Daoy (cell line): Measurements from ENCODE around the gene KLHL3. TPM values are rescaled to one million over a fixed set of nuclear protein-coding genes. Genes with fewer than 3 reads are reported as not detected.

Experiments used
- DNase-seq: peaks from one replicate; pipeline ENCODE4 v3.0.0-alpha.2; 2015; ENCODE audit warnings: low read depth
- total RNA-seq: library from RNA; depleted of rRNA; stranded (reverse); fragments of >200 nt; shearing (Covaris generic); gene quantifications from 2 replicates; pipeline ENCODE4 v1.2.3, GENCODE V29; 2014

Gene KLHL3
- total RNA-seq, 1 experiment from 2014 or later, result 0.80 TPM

GRCh38 chr5:137635521-137635921, 100.4 kb downstream of the KLHL3 start:
- DNase-seq, result no peak

DNA sequence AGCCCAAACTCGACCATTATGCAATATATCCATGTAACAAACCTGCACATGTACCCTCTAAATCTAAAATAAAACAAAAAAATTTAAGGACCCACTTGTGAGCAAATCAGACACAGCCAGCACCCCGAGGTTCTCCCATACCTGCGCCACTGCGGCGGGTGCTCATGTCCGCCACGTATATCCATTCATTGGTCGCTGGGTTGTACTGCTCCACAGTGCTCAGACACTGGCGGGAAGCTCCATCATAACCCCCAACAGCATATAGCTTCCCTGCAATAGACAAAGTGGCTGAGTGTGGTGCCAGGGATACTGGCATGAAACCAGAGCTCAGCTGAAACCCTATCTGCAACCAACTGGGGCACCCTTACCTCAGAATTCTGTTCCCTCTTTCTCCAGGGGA, 102.0 kb downstream of the KLHL3 start:
- no peak for DNase-seq

- DNase-seq, result no peak
These were observed 103.2 kb downstream of the KLHL3 start for GRCh38 chr5:137632716-137633115.

DNA sequence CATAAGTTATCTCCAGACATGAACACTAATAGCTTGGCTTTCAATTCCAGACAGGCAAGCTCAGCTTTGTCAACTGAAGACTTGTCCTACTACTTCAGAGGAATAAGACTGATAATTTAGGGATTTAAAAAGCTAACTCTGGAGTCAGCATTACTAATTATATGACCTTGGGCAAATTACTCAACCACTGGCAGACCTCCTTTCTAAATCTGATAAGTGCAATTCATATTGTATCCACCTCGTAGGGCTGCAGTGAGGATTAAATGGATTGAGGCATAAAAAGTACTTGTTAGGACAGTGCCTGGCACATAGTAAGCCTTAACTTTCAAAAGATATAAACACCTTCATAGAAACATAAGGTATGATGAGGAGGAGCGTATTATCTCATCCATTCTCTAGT, 104.4 kb downstream of the KLHL3 start:
- DNase-seq, result no peak

DNA sequence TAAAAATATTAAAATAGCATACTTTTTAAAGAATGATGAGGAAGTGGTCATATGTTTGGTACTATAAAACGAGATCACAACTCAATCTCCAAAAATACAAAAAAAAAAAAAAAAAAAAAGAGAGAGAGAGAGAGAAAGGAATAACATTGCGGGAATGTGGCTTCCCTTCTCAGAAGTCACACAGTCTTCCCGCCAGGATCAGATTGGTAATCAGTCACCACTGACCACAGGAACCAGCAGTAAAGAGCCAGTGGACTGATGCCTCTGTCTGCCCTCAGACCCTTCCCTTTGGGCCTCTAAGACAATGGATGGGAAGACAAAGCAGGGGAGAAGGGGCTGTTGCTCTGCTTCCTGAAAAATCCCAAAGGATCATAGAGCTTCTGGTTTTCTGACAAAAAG, 104.9 kb downstream of the KLHL3 start:
- no peak for DNase-seq

GRCh38 chr5:137630216-137630971, 105.5 kb downstream of the KLHL3 start:
- DNase-seq, result no peak

DNA sequence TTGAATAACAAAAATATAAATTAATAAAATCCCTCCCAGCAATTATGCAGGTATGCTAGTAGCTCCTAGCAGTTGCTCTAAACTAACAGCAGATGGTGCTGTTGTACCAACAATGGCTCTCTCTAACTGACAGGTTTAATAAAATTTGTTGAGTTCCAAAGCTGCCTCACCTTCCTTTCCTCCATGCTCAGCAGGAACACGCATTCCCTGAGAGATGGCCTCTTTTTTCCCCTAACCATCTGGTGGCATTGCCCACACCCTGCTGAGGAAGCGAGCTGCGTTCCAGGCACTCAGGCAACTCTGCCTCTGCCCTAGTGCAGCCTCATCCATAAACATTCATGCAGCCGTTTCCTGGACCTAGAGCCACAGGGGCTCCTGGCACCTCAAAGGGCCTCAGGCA, 106.2 kb downstream of the KLHL3 start:
- DNase-seq, result peak; percentile 59

DNA sequence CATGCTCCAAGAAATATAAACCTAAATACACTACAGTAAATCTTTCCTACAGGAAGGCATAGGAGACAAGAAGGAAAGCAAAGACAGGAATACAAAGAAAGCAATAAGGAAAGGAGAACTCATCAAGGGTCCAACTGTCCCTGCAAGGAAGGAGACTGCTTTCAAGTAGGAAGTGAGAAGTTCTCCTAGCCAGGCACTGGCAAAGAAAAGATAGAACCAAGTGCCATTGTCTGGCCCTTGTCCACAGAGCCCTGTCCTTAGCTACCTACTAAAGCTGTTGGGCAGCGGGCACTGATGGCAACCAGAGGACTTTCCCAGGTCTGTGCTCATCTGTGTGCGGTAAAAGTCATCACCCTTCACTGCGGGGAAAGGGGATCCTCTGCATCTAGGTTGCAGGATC, 108.2 kb downstream of the KLHL3 start:
- no peak for DNase-seq

- DNase-seq, result no peak
These were observed 108.6 kb downstream of the KLHL3 start for GRCh38 chr5:137627293-137627692.

- DNase-seq, result no peak
These were observed 111.0 kb downstream of the KLHL3 start for GRCh38 chr5:137624786-137625349.

GRCh38 chr5:137622850-137623249, 113.0 kb downstream of the KLHL3 start:
- no peak for DNase-seq

DNA sequence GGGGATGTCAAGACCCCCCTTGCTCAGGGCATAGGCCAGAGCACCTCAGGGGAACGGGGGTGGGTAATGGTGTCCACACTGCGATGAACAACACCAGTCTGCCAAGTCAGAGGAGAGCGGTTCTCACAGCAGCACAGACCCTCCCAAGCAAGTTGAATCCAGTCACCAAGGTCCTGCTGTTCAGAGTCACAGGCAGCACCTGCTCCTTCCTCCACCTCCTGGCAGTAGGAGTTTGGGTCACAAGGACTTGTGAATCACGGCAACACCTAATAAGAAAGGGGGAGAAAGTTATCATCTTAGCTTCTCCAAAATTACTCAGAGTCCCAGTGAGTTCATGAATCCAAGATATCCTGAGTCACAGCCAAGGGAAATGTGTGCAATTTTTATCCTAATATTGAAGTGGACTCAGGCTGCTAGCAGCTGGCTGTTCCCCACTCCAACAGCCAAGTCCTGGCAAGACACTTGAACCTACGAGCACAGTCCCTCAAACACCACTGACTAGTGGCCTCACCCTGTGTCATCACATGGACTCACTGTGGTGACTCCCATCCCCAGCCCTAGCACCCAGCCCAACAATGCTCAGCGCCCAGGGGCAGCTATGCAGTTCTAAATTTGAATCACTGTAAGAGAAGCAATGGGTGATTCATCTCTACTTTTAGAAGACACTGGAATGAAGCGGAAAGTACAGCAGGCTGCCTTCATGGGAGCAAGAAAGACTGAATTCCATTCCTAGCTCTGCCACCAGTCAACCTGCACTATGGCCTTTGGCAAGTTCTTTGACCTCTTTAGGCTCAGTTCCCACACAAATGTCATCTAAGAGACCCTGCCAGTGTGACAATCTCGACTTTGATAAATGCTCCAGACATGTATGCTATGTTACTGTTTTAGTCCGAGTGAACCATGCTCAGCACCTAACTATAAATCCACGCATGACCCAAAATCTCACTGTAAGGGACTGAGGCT, 113.7 kb downstream of the KLHL3 start:
- peak; percentile 60 for DNase-seq

DNA sequence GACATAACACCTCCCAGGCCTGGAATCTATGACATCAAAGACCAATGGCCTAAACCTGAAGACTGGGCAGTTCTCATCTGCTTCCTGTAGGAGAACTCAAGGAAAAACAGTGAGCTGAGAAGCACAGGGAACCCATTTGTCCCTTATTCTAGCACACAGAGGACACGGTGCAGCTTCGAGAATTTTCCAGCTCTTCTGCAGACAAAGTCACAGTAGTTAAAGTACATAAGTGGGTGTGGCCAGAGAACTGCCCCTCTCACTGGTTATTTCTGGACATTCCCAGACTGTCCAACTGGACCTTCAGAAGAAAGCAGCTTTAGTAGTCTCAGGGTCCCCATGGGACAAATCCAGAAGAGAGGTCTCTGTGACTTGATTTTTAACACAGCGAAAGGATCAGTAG, 114.6 kb downstream of the KLHL3 start:
- no peak for DNase-seq

DNA sequence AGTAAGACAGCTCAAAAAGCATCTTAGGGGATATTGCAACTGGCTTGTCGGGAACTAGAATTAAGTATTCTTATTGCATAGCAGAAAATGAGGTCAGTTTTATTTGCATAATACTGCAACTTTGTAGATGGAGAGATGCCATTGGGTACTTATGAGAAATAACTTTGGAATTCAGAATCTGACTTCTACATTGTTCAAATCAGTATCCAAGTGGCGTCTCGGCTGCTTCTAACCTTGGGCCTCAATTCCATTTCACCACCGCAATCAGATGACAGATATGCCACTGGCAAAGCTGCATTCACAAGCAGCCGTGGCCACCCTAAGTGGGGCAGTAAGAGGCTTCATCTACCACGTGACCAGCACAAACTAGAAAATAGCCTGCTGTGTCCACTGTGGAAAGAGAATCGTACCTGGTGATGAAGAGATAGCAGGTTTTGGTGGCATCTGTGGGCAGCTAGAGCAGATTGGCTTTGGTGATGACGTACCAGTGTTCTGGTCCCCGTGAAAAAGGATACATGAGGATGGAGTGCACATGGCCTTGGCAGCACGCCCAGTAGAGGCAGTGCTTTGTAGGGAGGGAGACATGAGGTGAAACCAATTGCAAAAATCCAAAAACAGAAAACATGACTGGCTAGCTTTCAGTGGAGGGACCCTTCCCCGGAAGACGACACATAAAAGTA, 116.6 kb downstream of the KLHL3 start:
- peak; percentile 86 for DNase-seq

- no peak for DNase-seq
These were observed 117.4 kb downstream of the KLHL3 start for GRCh38 chr5:137618476-137618875.

DNA sequence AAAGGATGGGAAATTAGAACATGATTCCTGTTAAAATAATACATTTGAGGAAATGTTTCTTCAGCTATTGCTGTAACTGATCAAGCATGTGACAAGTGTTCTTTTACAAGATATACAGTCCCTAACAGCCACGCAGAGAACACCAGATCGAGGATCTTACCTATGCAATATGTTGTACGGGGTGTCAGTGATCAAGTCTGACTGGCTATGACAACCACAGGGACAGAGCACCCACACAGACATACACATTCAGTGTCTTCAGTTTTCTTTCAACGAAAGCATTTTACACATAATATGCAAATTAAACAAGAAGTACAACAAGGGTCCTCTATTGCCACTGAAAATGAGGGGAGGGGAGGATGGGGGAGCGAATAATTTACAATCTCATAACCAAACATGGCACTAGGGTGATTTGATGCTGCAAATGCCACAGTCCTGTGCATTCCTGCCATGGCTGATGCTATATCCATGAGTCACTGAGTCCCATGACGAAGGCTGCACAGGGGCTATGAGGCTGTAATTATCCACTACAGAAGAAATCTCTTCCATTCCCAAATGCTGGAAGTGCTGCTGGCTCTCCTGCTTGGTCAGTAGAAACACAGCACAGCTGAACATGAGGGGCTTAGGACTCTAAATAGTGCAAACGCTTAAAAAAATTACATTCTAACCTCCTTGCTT, 118.2 kb downstream of the KLHL3 start:
- DNase-seq, result peak; percentile 76

DNA sequence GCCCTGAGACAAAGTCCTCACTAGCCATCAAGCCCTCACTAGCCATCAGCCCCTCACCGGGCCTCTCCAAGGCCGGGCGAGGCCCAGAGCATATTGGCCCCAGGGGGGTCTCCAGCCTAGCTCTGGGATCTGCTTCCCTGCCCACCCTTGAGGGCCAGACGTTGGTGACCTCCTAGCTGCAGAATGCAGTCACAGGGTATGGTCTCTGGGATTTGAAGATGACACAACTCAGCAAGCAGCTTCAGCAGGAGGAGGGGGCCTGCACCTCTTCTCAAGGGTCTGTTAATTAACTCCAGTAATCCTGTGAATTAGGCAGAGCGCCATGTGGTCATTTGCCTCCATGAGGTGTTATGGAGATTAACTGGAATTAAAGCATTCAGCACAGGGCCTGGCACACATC, 119.8 kb downstream of the KLHL3 start:
- no peak for DNase-seq

DNA sequence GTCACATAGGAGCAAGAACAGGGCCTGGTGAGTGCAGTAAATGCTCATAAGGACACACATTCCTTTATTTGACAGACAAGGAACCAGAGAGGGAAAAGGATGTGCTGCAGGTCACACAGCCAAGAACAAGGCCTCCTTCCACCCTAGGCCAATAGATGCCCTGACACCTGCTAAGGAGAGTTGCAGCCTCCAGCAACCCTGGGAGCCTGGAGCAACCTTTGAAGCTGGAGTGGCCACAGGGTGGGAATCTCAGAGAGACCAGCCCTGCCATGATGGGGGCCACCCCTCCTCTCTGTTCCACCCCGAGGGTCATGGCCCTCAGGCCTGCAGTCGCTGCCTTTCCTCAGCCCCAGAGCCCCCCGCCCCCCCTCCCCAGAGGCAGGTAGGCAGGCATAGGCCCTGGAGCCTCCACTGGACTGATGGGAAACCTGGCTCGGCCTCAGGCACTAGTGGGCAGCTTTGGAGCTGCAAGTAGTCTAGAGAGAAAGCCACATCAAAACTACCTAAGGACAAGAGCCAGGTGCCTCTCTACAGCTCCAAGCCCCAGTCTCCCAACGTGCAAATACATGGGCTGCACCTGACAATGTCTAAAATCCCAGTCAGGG, 120.6 kb downstream of the KLHL3 start:
- no peak for DNase-seq

DNA sequence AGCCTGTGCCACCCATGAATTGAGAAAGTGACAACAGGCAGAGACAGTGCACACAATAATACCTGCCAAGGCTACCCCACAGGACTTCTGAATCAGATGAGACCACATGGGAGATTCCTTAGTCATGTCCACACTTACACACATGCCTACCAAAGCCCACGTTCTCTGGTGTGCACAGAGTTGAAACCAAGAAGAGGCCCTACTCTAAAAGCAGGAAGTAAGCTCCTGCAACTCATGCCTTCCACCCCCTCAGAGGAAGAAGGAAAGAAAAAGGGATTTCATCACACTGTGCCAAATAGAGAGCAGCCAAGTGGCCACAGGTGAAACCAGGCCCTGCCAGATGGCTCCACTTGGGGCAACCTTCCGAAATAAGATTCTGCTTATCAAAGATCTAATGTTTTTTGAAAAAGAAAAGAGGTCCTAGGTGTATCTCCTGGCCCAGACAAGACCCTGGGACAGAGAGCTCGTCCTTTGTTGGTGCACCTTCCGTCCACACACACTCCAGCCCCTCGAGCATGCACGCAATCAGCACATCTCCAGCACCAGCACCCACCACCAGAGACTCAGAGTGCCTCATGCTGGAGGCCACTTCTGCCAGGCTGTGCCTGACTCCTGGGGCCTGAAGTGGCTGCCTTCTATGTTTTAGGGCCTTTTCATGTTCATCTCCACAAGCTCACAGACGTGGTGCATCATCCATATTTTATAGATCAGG, 122.2 kb downstream of the KLHL3 start:
- peak; percentile 28 for DNase-seq

DNA sequence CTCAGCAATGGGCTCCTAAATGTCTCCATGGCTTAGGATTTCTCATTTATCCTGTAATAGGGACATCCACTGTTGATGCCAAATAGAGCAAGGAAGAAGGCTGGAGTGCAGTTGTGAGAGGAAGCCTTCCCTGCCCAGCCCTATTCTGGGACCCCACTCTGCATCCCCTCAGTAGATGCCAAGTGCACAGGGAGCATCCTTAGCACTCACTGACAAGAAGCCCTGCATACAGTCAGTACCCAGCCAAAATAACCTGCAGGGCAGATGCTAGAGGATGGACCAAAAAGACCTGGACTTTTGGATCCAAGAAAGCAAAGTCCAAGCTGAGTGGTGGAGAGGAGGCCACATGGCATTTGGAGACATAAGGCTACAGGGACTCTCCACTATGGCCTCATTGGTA, 123.3 kb downstream of the KLHL3 start:
- DNase-seq, result no peak
